A673 (cell line): ENCODE measurements around the gene DSCAML1. TPM values are rescaled to one million over a fixed set of nuclear protein-coding genes. Genes with fewer than 3 reads are reported as not detected.

Source experiments
- BruUV-seq: library from RNA; stranded (reverse); fragments of 400-500 nt; replicated peaks from 2 replicates; lab custom pipeline; 2021; lab: Mats Ljungman, UMichigan
- CTCF ChIA-PET: fragments of 300-600 bp; sonication (Branson Sonifier 250); formaldehyde crosslinking; loops from one replicate; lab custom pipeline; 2022; ENCODE audit warnings: antibody characterized with exemption; lab: Charles Lee
- POLR2A ChIA-PET: fragments of 300-600 bp; sonication (Branson Sonifier 250); formaldehyde crosslinking; loops from one replicate; lab custom pipeline; 2022; ENCODE audit warnings: antibody characterized with exemption; ENCODE audit not compliant: low non-redundant PET; lab: Charles Lee
- DNase-seq: peaks from one replicate; pipeline ENCODE4 v3.0.0-alpha.2; 2015; ENCODE audit warnings: low spot score
- H3K27ac ChIP-seq: fragments of 200-600 bp; sonication (generic); 2 replicates; pipeline ENCODE4 v1.5.1; 2016; ENCODE audit warnings: mixed run types, low read depth, mild to moderate bottlenecking, mixed read lengths, antibody characterized with exemption, low read length; ENCODE audit not compliant: poor library complexity, severe bottlenecking
- H3K27me3 ChIP-seq: fragments of 200-600 bp; sonication (generic); replicated peaks from 2 replicates; pipeline ENCODE4 v1.6.1; 2017; ENCODE audit warnings: mixed run types, low read depth, mild to moderate bottlenecking, mixed read lengths, antibody characterized with exemption, low read length; ENCODE audit not compliant: insufficient read depth, poor library complexity
- H3K36me3 ChIP-seq: fragments of 200-600 bp; sonication (generic); 2 replicates; pipeline ENCODE4 v1.6.1; 2016; ENCODE audit warnings: mixed run types, mild to moderate bottlenecking, mixed read lengths, antibody characterized with exemption, low read length; ENCODE audit not compliant: insufficient read depth, poor library complexity, severe bottlenecking
- H3K4me1 ChIP-seq: fragments of 200-600 bp; sonication (generic); 2 replicates; pipeline ENCODE4 v1.6.1; 2017; ENCODE audit warnings: mixed run types, mild to moderate bottlenecking, mixed read lengths, antibody characterized with exemption, low read length; ENCODE audit not compliant: insufficient read depth, poor library complexity, severe bottlenecking
- H3K4me3 ChIP-seq: fragments of 200-600 bp; sonication (generic); 2 replicates; pipeline ENCODE4 v1.5.1; 2016; ENCODE audit warnings: low read depth, mixed run types, mild to moderate bottlenecking, mixed read lengths, low read length; ENCODE audit not compliant: poor library complexity, severe bottlenecking
- H3K9me3 ChIP-seq: fragments of 200-600 bp; sonication (generic); 2 replicates; pipeline ENCODE4 v1.6.1; 2016; ENCODE audit warnings: mixed run types, low read depth, mild to moderate bottlenecking, mixed read lengths, antibody characterized with exemption, low read length; ENCODE audit not compliant: poor library complexity, severe bottlenecking
- EZH2 ChIP-seq: fragments of 200-600 bp; sonication (generic); IDR thresholded peaks from 2 replicates; pipeline ENCODE4 v1.6.1; 2017; ENCODE audit warnings: borderline replicate concordance, low read depth, mild to moderate bottlenecking, mixed read lengths, antibody characterized with exemption, low read length; ENCODE audit not compliant: poor library complexity, severe bottlenecking
- intact Hi-C: fragments of 100-400 bp; cut with micrococcal nuclease; formaldehyde crosslinking; loops from one replicate; pipeline ENCODE4 v1.10.0; 2022; ENCODE audit not compliant: unreplicated experiment
- total RNA-seq: library from RNA; stranded (reverse); gene quantifications from 2 replicates; pipeline ENCODE4 v1.2.3, GENCODE V29; 2021
- TF ChIP-seq, protein P1 (sequence below): fragments of 300-800, 200-600 bp; sonication (generic); conservative IDR thresholded peaks from 2 replicates; pipeline ENCODE4 v1.5.1; 2017; ENCODE audit warnings: low read depth, mild to moderate bottlenecking, antibody characterized with exemption, low read length, moderate library complexity, mixed read lengths

DSCAML1 gene
- total RNA-seq, 1 experiment from 2014 or later: not detected

DNA sequence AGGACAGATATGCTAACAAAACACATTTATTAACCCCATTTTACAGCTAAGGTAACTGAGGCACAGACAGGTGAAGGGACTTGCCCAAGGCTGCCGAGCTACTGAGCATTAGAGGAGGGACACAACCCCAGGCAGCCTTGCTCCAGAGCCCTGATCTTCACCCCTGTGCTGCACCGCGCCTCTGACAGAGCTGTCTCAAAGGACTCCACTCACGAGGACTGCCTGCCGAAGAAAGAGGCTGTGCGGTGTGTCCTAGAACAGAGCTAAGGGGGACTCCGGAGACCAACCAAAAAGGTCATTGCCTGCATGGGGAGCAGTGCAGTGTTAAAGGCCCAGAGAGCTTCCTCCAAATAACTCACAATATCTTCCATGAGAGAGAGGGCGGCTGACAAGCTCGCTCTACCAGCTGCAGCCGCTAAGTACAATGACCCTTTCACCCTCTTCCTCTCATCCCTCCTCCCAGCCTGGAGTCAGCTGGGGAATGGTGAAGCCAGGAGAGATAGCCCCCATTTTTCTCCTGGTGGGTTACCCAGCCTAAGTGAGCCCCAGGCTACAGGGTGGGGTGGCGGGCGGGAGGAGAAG is 119.2 kb downstream of the DSCAML1 start:
- CTCF ChIA-PET: no interaction called here
- TF ChIP-seq, protein P1, sequence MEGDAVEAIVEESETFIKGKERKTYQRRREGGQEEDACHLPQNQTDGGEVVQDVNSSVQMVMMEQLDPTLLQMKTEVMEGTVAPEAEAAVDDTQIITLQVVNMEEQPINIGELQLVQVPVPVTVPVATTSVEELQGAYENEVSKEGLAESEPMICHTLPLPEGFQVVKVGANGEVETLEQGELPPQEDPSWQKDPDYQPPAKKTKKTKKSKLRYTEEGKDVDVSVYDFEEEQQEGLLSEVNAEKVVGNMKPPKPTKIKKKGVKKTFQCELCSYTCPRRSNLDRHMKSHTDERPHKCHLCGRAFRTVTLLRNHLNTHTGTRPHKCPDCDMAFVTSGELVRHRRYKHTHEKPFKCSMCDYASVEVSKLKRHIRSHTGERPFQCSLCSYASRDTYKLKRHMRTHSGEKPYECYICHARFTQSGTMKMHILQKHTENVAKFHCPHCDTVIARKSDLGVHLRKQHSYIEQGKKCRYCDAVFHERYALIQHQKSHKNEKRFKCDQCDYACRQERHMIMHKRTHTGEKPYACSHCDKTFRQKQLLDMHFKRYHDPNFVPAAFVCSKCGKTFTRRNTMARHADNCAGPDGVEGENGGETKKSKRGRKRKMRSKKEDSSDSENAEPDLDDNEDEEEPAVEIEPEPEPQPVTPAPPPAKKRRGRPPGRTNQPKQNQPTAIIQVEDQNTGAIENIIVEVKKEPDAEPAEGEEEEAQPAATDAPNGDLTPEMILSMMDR: no peak
- no peak for TF ChIP-seq EZH2
- H3K9me3 ChIP-seq: no peaks in the 10 kb centered on the region
- no peak overlapping the region for H3K4me3 ChIP-seq
- H3K27me3 ChIP-seq: peaks cover 73% of the 10 kb centered on the region
- no peak for DNase-seq
- no TSS peak for BruUV-seq
- POLR2A ChIA-PET: no interaction called here
- intact Hi-C loops: no loop called here
- H3K27ac ChIP-seq: no peak overlapping the region
- H3K4me1 ChIP-seq: no peaks in the 10 kb centered on the region
- no peaks in the 10 kb centered on the region for H3K36me3 ChIP-seq

DNA sequence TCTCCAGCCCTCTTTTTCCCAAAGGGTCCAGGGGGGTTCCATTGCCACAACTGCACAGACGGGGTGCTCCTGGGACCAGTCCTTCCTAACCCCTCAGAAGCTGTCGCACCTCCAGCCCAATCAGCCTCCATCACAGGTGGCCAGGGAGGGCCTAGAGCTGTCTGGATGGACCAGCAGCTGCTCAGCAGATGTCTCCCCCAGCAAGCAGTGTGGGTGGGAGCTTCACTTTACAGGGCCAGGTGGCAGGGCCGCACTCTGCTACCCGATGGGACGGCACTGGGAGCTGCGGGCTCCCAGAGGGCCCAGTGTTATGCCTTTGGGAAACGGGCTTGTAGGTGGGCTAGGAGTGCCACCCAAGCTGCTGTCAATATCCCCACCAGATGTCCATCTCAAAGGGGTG is 120.5 kb downstream of the DSCAML1 start:
- DNase-seq: no peak
- CTCF ChIA-PET: no interaction called here
- Histone ChIP-seq H3K36me3 (no peaks in the 10 kb centered on the region), H3K4me1 (no peaks in the 10 kb centered on the region), H3K27me3 (peaks cover 62% of the 10 kb centered on the region), H3K27ac (no peak overlapping the region), H3K4me3 (no peak overlapping the region), H3K9me3 (no peaks in the 10 kb centered on the region)
- intact Hi-C loops: no loop called here
- BruUV-seq: no TSS peak
- no peak for TF ChIP-seq EZH2
- TF ChIP-seq, protein P1: no peak
- POLR2A ChIA-PET: no interaction called here

DNA sequence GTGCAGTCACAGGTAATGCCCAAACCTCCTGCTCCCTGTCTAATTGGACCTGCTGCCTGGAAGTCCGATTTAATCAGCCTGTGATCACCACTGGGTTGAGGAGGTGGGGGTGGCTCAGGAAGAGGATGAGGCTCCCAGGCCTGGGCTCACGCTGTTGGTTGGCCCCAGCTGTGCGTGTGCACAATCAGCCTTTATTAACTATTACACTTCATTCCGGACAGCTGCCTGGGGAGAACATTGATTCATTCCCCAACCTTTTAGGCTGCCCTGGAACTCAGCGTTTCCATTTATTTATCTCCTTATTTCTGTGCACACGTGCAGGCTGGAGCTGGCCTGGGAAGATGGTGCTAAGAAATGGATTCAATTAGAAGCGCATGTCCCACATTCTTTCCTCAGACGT is 123.4 kb downstream of the DSCAML1 start:
- Histone ChIP-seq H3K9me3 (no peaks in the 10 kb centered on the region), H3K27ac (no peak overlapping the region), H3K27me3 (peaks cover 51% of the 10 kb centered on the region), H3K4me3 (no peak overlapping the region), H3K36me3 (no peaks in the 10 kb centered on the region), H3K4me1 (no peaks in the 10 kb centered on the region)
- POLR2A ChIA-PET: no interaction called here
- intact Hi-C loops: no loop called here
- no TSS peak for BruUV-seq
- TF ChIP-seq EZH2: no peak
- TF ChIP-seq, protein P1: no peak
- DNase-seq: no peak
- CTCF ChIA-PET: no interaction called here
